A549 (cell line): ENCODE measurements around the gene KIRREL1. TPM values are rescaled to one million over a fixed set of nuclear protein-coding genes. Genes with fewer than 3 reads are reported as not detected.

ENCODE experiments used
- ATAC-seq, 2 experiments: fragments of 200-7000 bp in 1 of 2; fragments of >200 bp in 1 of 2; cut with Nextera tagmentation in 1 of 2; cut with Tn5 transposase in 1 of 2; 3 replicates each; pipeline versions ENCODE4 v1.8.0 to v1.9.1; 2018 to 2020; ENCODE audit warnings: mild to moderate bottlenecking in 1 of 2, moderate library complexity in 1 of 2
- CTCF ChIA-PET: fragments of 300-600 bp; sonication (Branson Sonifier 250); formaldehyde crosslinking; extraction: SDS; loops from one replicate; lab custom pipeline; 2021; ENCODE audit warnings: antibody characterized with exemption, inconsistent platforms; lab: Yijun Ruan, JAX
- POLR2A ChIA-PET: fragments of 350-600 bp; formaldehyde crosslinking; extraction: SDS; loops from one replicate; lab custom pipeline; 2021; ENCODE audit warnings: antibody characterized with exemption, inconsistent platforms; lab: Yijun Ruan, JAX
- DNase-seq, 2 experiments: peaks; one replicate each; pipeline versions ENCODE4 v3.0.0 to v3.0.0-alpha.2; 2011 to 2016; ENCODE audit warnings: low read depth in 1 of 2, low spot score in 1 of 2
- FAIRE-seq: peaks from 2 replicates; lab custom pipeline; 2011; peaks lifted over from hg19 to GRCh38; lab: Jason Lieb, UNC
- H3K27ac ChIP-seq, 2 experiments: fragments of >200 bp; sonication (Bioruptor Twin); formaldehyde crosslinking; 3 replicates each; pipeline ENCODE4 v1.5.1; 2016 to 2017
- H3K4me1 ChIP-seq: fragments of >200 bp; sonication (Bioruptor Twin); formaldehyde crosslinking; 3 replicates; pipeline ENCODE4 v1.6.1; 2016
- H3K4me2 ChIP-seq: fragments of >200 bp; sonication (Bioruptor Twin); formaldehyde crosslinking; 3 replicates; pipeline ENCODE4 v1.6.1; 2016
- H3K4me3 ChIP-seq: fragments of >200 bp; sonication (Bioruptor Twin); formaldehyde crosslinking; 3 replicates; pipeline ENCODE4 v1.5.1; 2016
- H3K9me3 ChIP-seq: fragments of >200 bp; sonication (Bioruptor Twin); formaldehyde crosslinking; 3 replicates; pipeline ENCODE4 v1.6.1; 2016
- ATOH8 ChIP-seq: fragments of 250-450 bp; sonication (Bioruptor Pico); IDR thresholded peaks from 2 replicates; pipeline ENCODE4 v1.5.0; 2020; ENCODE audit warnings: low read depth, mild to moderate bottlenecking, moderate library complexity
- BCL3 ChIP-seq: fragments of >200 bp; sonication (Bioruptor Twin); formaldehyde crosslinking; IDR thresholded peaks from 3 replicates; pipeline ENCODE4 v1.6.1; 2016
- BHLHE40 ChIP-seq: IDR thresholded peaks from 2 replicates; pipeline ENCODE4 v1.6.1; 2012; ENCODE audit warnings: low read depth, low read length, inconsistent platforms
- CBX8 ChIP-seq: fragments of 200-600 bp; sonication (generic); IDR thresholded peaks from 2 replicates; pipeline ENCODE4 v1.6.1; 2016
- EHMT2 ChIP-seq: fragments of 200-600 bp; sonication (generic); IDR thresholded peaks from 2 replicates; pipeline ENCODE4 v1.6.1; 2016; ENCODE audit warnings: antibody characterized with exemption, low read depth, mild to moderate bottlenecking, moderate library complexity
- ELK1 ChIP-seq: fragments of 150-350 bp; IDR thresholded peaks from 2 replicates; pipeline ENCODE4 v1.6.1; 2014; ENCODE audit warnings: low read depth, mild to moderate bottlenecking, low read length
- EP300 ChIP-seq, 2 experiments: fragments of >200 bp; sonication (Bioruptor Twin); formaldehyde crosslinking; IDR thresholded peaks; 2 replicates in 1 of 2; 3 replicates in 1 of 2; pipeline ENCODE4 v1.6.1; 2016 to 2017
- FOSB ChIP-seq: fragments of 250-450 bp; sonication (Bioruptor Pico); IDR thresholded peaks from 2 replicates; pipeline ENCODE4 v1.5.0; 2020; ENCODE audit warnings: mild to moderate bottlenecking, moderate library complexity
- FOXS1 ChIP-seq: fragments of 250-450 bp; sonication (Bioruptor Pico); IDR thresholded peaks from 2 replicates; pipeline ENCODE4 v1.5.0; 2020; ENCODE audit warnings: mild to moderate bottlenecking, moderate library complexity
- GATA3 ChIP-seq: IDR thresholded peaks from 2 replicates; pipeline ENCODE4 v1.6.1; 2012; ENCODE audit warnings: borderline replicate concordance
- JUNB ChIP-seq: fragments of >200 bp; sonication (Bioruptor Twin); formaldehyde crosslinking; IDR thresholded peaks from 2 replicates; pipeline ENCODE4 v1.6.1; 2016
- KDM1A ChIP-seq: fragments of 200-600 bp; sonication (generic); IDR thresholded peaks from 2 replicates; pipeline ENCODE4 v1.6.1; 2016; ENCODE audit warnings: low read depth, mild to moderate bottlenecking
- MAFK ChIP-seq: fragments of 450-650 bp; IDR thresholded peaks from 2 replicates; pipeline ENCODE4 v1.6.1; 2014; ENCODE audit not compliant: partially characterized antibody
- MAZ ChIP-seq: fragments of 150-350 bp; IDR thresholded peaks from 2 replicates; pipeline ENCODE4 v1.6.1; 2014; ENCODE audit warnings: antibody characterized with exemption, low read depth, low read length, borderline replicate concordance
- MYC ChIP-seq: IDR thresholded peaks from 2 replicates; pipeline ENCODE4 v1.6.1; 2012; ENCODE audit warnings: mild to moderate bottlenecking, inconsistent platforms, low read length, improper control_type of control experiment, borderline replicate concordance
- PBX3 ChIP-seq: IDR thresholded peaks from 2 replicates; pipeline ENCODE4 v1.6.1; 2012
- POLR2AphosphoS2 ChIP-seq: conservative IDR thresholded peaks from 2 replicates; pipeline ENCODE4 v1.6.1; 2012; ENCODE audit warnings: low read length, improper control_type of control experiment, inconsistent platforms
- RAD21 ChIP-seq, 2 experiments: fragments of >200 bp in 1 of 2; sonication (Bioruptor Twin) in 1 of 2; formaldehyde crosslinking in 1 of 2; IDR thresholded peaks in 1 of 2; conservative IDR thresholded peaks in 1 of 2; 2 replicates in 1 of 2; 3 replicates in 1 of 2; pipeline ENCODE4 v1.6.1; 2012 to 2018; ENCODE audit warnings: inconsistent platforms in 1 of 2
- RNF2 ChIP-seq: fragments of 200-600 bp; sonication (generic); IDR thresholded peaks from 2 replicates; pipeline ENCODE4 v1.6.1; 2016; ENCODE audit warnings: low read depth, mild to moderate bottlenecking, antibody characterized with exemption, moderate library complexity, borderline replicate concordance
- SMC3 ChIP-seq: fragments of >200 bp; sonication (Bioruptor Twin); formaldehyde crosslinking; IDR thresholded peaks from 3 replicates; pipeline ENCODE4 v1.6.1; 2018; ENCODE audit warnings: inconsistent platforms
- TFCP2L1 ChIP-seq: fragments of 250-450 bp; sonication (Bioruptor Pico); IDR thresholded peaks from 2 replicates; pipeline ENCODE4 v1.5.0; 2021; ENCODE audit warnings: mild to moderate bottlenecking
- USF2 ChIP-seq: fragments of 450-650 bp; IDR thresholded peaks from 2 replicates; pipeline ENCODE4 v1.6.1; 2014; ENCODE audit warnings: antibody characterized with exemption
- WGBS: methylation state at CpG from one replicate; pipeline ENCODE4 v1.1.6; 2017; ENCODE audit errors: missing lambda C conversion rate; 5-methylcytosine and 5-hydroxymethylcytosine counted together
- polyA plus RNA-seq, 4 experiments: library from polyadenylated mRNA; depleted of rRNA in 3 of 4; stranded (reverse); fragments of >200 nt; fragmentation: RNase III in 1 of 4; extraction: RNeasy Plus Mini Kit Qiagen cat#74134 plus additional on column Dnase treatment in 1 of 4; gene quantifications; 2 replicates in 3 of 4; 3 replicates in 1 of 4; pipeline ENCODE4 v1.2.3, GENCODE V29; 2011 to 2017

The KIRREL1 gene
- polyA plus RNA-seq, 2 of the 4 experiments (the other 2 are of a cell fraction) = 18.7 to 41.3 TPM

- TF ChIP-seq BHLHE40 (no peak), GATA3 (no peak), ATOH8 (CRISPR knock-in tag) (no peak), TFCP2L1 (CRISPR knock-in tag) (no peak), SMC3 (no peak), KDM1A (no peak), EHMT2 (no peak), MAZ (no peak), POLR2AphosphoS2 (no peak), JUNB (no peak), CBX8 (no peak), USF2 (no peak), EP300 (IDR thresholded peaks at IDR 0.05) (no peak)
- Histone ChIP-seq H3K4me1 (peaks cover 8% of the 10 kb centered on the region; the same call in 1 of the 3 replicates), H3K9me3 (peaks cover 10% of the 10 kb centered on the region), H3K4me2 (no peak overlapping the region), H3K27ac (no peak overlapping the region), H3K4me3 (no peak overlapping the region)
- DNase-seq (no peak), FAIRE-seq (no peak), ATAC-seq (no peak)
- CTCF ChIA-PET = interaction anchor here (1.2 to 45.7 kb wide), 5 partner anchors 9 to 128 kb away, joined by 5 to 2212 read pairs (median 25); partner anchors contain the start of gene KIRREL1
- WGBS = 40% methylated on average over 2 of the region's 2 CpGs
- POLR2A ChIA-PET = no interaction called here
These were observed 111.4 kb downstream of the KIRREL1 start for GRCh38 chr1:158104891-158105290.

GRCh38 chr1:158105352-158106095 is 112.1 kb downstream of the KIRREL1 start:
- CTCF ChIA-PET = interaction anchor here (1.2 to 45.7 kb wide), 6 partner anchors 8 to 129 kb away, joined by 4 to 2212 read pairs (median 22); partner anchors contain the start of gene KIRREL1
- 75% methylated on average over 9 of the region's 9 CpGs for WGBS
- H3K9me3 ChIP-seq = peaks cover 10% of the 10 kb centered on the region
- no peak overlapping the region for H3K4me3 ChIP-seq
- H3K4me2 ChIP-seq = no peak overlapping the region
- FAIRE-seq (no peak), DNase-seq (no peak)
- H3K27ac ChIP-seq = no peak overlapping the region
- POLR2A ChIA-PET = no interaction called here
- TF ChIP-seq JUNB (no peak), RAD21 (conservative IDR thresholded peaks at IDR 0.05 in 1 of 2, IDR thresholded peaks at IDR 0.05 in 1 of 2) (no peak), BHLHE40 (no peak), PBX3 (no peak), BCL3 (no peak), FOSB (no peak), ELK1 (no peak), FOXS1 (CRISPR knock-in tag) (no peak), RNF2 (no peak), MAFK (no peak), MYC (no peak)
- TF ChIP-seq, all 56 proteins: peak for 0
- ATAC-seq = no peak
- H3K4me1 ChIP-seq = peaks cover 8% of the 10 kb centered on the region; the same call in 1 of the 3 replicates
